Large intestine (tissue), 3 donors: ENCODE data around the gene GNB5. TPM values are rescaled to one million over a fixed set of nuclear protein-coding genes. Genes with fewer than 3 reads are reported as not detected.

ENCODE experiments used
- DNase-seq, 2 donors: peaks; one replicate each; pipeline versions ENCODE4 v3.0.0 to v3.0.0-alpha.2; 2013
- H3K27ac ChIP-seq: one replicate; pipeline ENCODE4 v1.5.1; 2013; ENCODE audit warnings: low read length
- H3K27me3 ChIP-seq: 2 replicates; pipeline ENCODE4 v1.6.1; 2013; ENCODE audit warnings: low read length; ENCODE audit not compliant: control insufficient read depth, insufficient read depth
- H3K36me3 ChIP-seq: 2 replicates; pipeline ENCODE4 v1.6.1; 2013; ENCODE audit warnings: low read length; ENCODE audit not compliant: control insufficient read depth, insufficient read depth
- H3K4me1 ChIP-seq: one replicate; pipeline ENCODE4 v1.6.1; 2013; ENCODE audit warnings: low read length; ENCODE audit not compliant: control insufficient read depth, insufficient read depth
- H3K4me3 ChIP-seq: one replicate; pipeline ENCODE4 v1.5.1; 2013; ENCODE audit warnings: low read length
- H3K9me3 ChIP-seq: one replicate; pipeline ENCODE4 v1.6.1; 2013; ENCODE audit warnings: mild to moderate bottlenecking, low read depth, low read length, moderate library complexity; ENCODE audit not compliant: control insufficient read depth
- WGBS: methylation state at CpG from one replicate; pipeline ENCODE4 v1.1.5; 2013; ENCODE audit warnings: low lambda C conversion rate; ENCODE audit not compliant: insufficient coverage; 5-methylcytosine and 5-hydroxymethylcytosine counted together
- polyA plus RNA-seq: library from polyadenylated mRNA; unstranded; fragments of 120-200 nt; gene quantifications from one replicate; pipeline ENCODE4 v1.2.1, GENCODE V29; 2013

GNB5 gene
- polyA plus RNA-seq, 1 donor: 7.9 TPM

GRCh38 chr15:52113708-52114107 lies 77.5 kb downstream of the GNB5 start:
- Histone ChIP-seq H3K4me1 (peaks cover 21% of the 10 kb centered on the region), H3K36me3 (no peaks in the 10 kb centered on the region), H3K27me3 (peaks cover 19% of the 10 kb centered on the region), H3K9me3 (no peaks in the 10 kb centered on the region), H3K4me3 (no peak overlapping the region), H3K27ac (no peak overlapping the region)
- peak in 1 of 2 donors; percentile 47 for DNase-seq

GRCh38 chr15:52113235-52113634 lies 78.0 kb downstream of the GNB5 start:
- no CpG with 5 or more reads among the region's 3 CpGs for WGBS
- H3K27me3 ChIP-seq: peaks cover 19% of the 10 kb centered on the region

GRCh38 chr15:52112203-52112750 lies 78.9 kb downstream of the GNB5 start:
- WGBS: no CpG with 5 or more reads among the region's 61 CpGs

More at GRCh38 chr15:52113235-52113634, 78.0 kb downstream of the GNB5 start:
- no peak for DNase-seq
- H3K36me3 ChIP-seq: no peaks in the 10 kb centered on the region
- H3K9me3 ChIP-seq: no peaks in the 10 kb centered on the region
- no peak overlapping the region for H3K4me3 ChIP-seq
- peaks cover 21% of the 10 kb centered on the region for H3K4me1 ChIP-seq
- H3K27ac ChIP-seq: no peak overlapping the region

GRCh38 chr15:52111517-52112202 lies 79.5 kb downstream of the GNB5 start:
- Histone ChIP-seq H3K36me3 (no peaks in the 10 kb centered on the region), H3K4me3 (peak overlapping the region; percentile 54), H3K27ac (no peak overlapping the region), H3K9me3 (no peaks in the 10 kb centered on the region), H3K4me1 (peaks cover 19% of the 10 kb centered on the region), H3K27me3 (peaks cover 19% of the 10 kb centered on the region)
- no peak for DNase-seq
- WGBS: no CpG with 5 or more reads among the region's 32 CpGs

More at GRCh38 chr15:52112203-52112750, 78.9 kb downstream of the GNB5 start:
- Histone ChIP-seq H3K4me3 (peak overlapping the region; percentile 54), H3K9me3 (no peaks in the 10 kb centered on the region), H3K27me3 (peaks cover 19% of the 10 kb centered on the region), H3K27ac (no peak overlapping the region), H3K36me3 (no peaks in the 10 kb centered on the region), H3K4me1 (peaks cover 21% of the 10 kb centered on the region)
- peak; percentile 28 to 79 for DNase-seq

- H3K36me3 ChIP-seq: no peaks in the 10 kb centered on the region
- H3K4me1 ChIP-seq: peaks cover 7% of the 10 kb centered on the region
- WGBS: no CpG with 5 or more reads among the region's 5 CpGs
- DNase-seq: no peak
- no peak overlapping the region for H3K27ac ChIP-seq
- peaks cover 19% of the 10 kb centered on the region for H3K27me3 ChIP-seq
- no peak overlapping the region for H3K4me3 ChIP-seq
- no peaks in the 10 kb centered on the region for H3K9me3 ChIP-seq
These were observed 81.4 kb downstream of the GNB5 start for GRCh38 chr15:52109559-52110451.

GRCh38 chr15:52107238-52107637 lies 84.0 kb downstream of the GNB5 start:
- peaks cover under 1% of the 10 kb centered on the region for H3K4me1 ChIP-seq
- no peak overlapping the region for H3K4me3 ChIP-seq
- H3K27me3 ChIP-seq: peaks cover 13% of the 10 kb centered on the region
- H3K36me3 ChIP-seq: no peaks in the 10 kb centered on the region
- DNase-seq: no peak
- H3K27ac ChIP-seq: no peak overlapping the region
- no peaks in the 10 kb centered on the region for H3K9me3 ChIP-seq
- WGBS: 100% methylated on average over 3 of the region's 6 CpGs

- Histone ChIP-seq H3K27ac (no peak overlapping the region), H3K4me3 (no peak overlapping the region), H3K36me3 (no peaks in the 10 kb centered on the region), H3K9me3 (no peaks in the 10 kb centered on the region), H3K27me3 (peaks cover 9% of the 10 kb centered on the region), H3K4me1 (peaks cover 4% of the 10 kb centered on the region)
- no peak for DNase-seq
- WGBS: 100% methylated on average over 2 of the region's 6 CpGs
These were observed 84.6 kb downstream of the GNB5 start for GRCh38 chr15:52106641-52107040.

- Histone ChIP-seq H3K4me3 (no peak overlapping the region), H3K27ac (no peak overlapping the region), H3K9me3 (no peaks in the 10 kb centered on the region), H3K36me3 (no peaks in the 10 kb centered on the region), H3K4me1 (peaks cover 4% of the 10 kb centered on the region), H3K27me3 (peaks cover 5% of the 10 kb centered on the region)
- no peak for DNase-seq
- WGBS: no CpG with 5 or more reads among the region's 2 CpGs
These were observed 85.3 kb downstream of the GNB5 start for GRCh38 chr15:52105846-52106245.

- no peak for DNase-seq
- WGBS: no CpG with 5 or more reads among the region's 5 CpGs
- peaks cover 4% of the 10 kb centered on the region for H3K4me1 ChIP-seq
- no peak overlapping the region for H3K27ac ChIP-seq
- peaks cover 3% of the 10 kb centered on the region for H3K27me3 ChIP-seq
- no peak overlapping the region for H3K4me3 ChIP-seq
- H3K36me3 ChIP-seq: no peaks in the 10 kb centered on the region
- H3K9me3 ChIP-seq: no peaks in the 10 kb centered on the region
These were observed 86.6 kb downstream of the GNB5 start for GRCh38 chr15:52104532-52105004.
